AML-193 (cell line): ENCODE measurements around the gene ATP6V0C.

Source experiments
- DNase-seq, 2 experiments: peaks; one replicate each; lab custom pipeline; 2025; lab: John Stamatoyannopoulos, UW

ATP6V0C gene

GRCh38 chr16:2508722-2509400, 4.9 kb upstream of the ATP6V0C start:
- no peak for DNase-seq

DNA sequence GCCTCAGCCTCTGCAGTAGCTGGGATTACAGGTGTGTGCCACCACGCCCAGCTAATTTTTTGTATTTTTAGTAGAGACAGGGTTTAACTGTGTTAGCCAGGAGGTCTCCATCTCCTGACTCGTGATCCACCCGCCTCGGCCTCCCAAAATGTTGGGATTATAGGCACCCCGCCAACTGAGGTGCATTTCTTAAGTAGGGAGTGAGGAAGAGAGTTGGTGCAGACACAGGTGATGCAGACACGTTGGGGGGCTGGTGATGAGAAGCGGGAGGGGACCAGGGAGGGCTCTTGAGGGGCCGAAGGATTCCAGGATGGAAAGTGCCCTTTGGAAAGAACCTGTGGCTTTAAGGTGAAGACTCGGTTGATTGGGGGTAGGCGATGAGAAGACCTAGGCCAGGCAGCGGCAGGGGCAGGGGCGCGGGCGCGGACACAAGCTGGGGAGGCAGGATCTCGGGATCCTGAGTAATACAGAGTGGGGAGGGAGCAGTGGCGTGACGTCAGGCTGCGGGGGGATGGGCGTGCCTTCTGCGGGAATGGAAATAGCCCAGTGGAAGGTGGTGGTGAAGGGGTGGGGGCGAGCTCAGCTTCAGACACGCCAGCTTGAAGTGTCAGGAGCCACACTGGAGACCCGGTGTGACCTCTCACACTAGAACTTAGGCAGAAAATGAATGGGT, 2.5 kb upstream of the ATP6V0C start:
- DNase-seq, result no peak

DNA sequence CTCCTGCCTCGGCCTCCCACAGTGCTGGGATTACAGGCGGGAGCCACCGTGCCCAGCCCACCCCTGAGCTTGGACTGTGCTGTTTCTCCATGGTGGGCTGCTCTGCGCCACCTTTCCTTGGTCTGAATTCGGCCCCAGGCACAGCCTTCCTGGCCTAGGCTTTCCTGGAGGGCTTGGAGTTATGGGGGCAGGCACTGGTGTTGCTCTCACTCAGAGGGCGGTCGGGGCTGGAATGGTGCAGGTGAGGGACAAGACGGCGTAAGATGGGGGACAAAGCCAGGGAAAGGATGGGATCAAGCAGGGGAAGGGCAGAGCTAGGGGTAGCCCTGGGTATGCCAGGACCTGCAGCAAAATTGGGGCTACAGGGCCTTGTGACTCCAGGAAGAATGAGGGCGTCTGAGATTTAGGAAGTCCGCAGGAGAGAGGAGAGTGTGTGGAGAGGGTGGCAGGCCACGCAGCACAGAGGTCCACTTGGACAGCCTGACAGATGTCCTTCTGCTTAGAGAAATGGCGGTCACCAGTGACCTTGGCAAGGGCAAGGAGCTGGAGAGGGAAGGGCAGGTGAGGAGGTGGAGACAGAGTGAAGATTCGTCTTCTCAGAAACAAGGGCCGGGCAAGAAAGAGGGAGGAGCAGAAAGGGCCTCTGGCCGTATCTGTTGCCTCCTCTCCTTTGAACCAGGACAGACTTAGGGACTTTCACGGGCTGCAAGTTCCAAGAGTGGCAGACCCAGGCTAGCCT, 1.6 kb upstream of the ATP6V0C start:
- DNase-seq, result no peak

DNA sequence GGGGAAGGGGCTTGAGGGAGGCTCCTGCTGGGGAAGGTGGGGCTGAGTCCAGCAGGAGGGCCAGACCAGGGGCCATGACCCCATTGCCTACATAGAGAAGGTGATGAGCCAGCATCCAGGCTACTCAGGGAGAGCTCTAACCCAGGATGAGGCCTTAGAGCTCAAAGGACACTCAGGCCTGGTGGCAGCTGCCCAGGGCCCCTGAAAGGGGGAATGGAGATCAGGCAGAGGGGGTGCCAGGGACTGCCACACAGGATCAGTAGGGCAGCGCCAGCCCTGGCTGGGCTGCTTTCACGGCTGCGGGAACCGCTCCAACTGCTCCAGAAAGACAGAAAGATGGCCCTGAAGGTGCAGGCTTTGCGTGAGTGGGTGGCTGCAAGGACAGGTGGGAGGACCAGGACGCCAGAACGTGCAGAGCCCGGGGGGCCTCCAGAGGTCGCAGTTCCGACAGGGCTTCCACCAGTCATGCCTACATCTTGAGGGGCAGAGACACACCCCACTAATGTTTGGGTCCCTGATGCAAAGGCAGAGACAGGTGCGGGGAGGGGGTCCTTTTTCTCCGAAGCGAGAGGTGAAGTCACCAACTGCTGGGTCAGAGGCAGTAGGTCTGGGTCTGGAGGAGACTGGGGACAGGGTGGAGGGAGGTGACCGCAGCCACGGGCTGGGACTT, 882 bp upstream of the ATP6V0C start:
- no peak for DNase-seq

- DNase-seq, result no peak
Measured at GRCh38 chr16:2514333-2515179, 804 bp downstream of the ATP6V0C start.

DNA sequence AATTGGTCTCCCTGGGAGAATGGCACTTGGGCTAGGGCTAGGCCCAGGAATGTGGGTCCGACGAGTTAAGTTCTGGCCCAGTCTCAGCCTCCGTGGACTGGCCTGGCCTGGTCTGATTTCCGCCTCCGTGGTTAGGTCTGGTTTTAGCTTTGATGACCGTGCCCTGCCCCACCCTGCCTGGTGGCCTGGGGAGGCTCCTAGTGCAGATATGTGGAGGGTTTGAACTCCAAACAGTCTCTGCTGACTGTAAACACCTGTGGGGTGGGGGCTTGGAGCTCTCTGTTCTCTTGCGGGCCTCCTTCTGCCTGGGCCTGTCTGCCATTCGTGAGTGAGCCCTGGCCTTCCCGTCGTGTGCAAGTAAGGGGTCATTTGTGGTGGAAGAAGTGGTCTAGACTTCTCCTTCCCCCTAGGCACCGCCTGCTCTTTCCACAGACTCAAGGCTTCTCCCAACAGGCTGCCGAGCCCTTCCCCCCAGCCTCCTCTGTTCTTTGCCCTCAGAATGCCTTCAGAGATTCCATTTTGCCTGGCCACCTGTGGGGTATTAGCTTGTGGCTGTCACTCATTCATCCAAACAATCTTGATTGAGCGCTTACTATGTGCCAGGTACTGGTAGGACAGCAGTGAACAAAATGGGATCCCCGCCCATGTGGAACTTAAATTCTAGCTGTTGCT, 1.6 kb downstream of the ATP6V0C start:
- DNase-seq, result peak; percentile 25 to 41

GRCh38 chr16:2516391-2517240, 2.9 kb downstream of the ATP6V0C start:
- DNase-seq, result peak; percentile 82 to 86

- DNase-seq, result no peak
Measured at GRCh38 chr16:2517954-2518605, 4.3 kb downstream of the ATP6V0C start.

- no peak for DNase-seq
Measured at GRCh38 chr16:2518823-2519710, 5.3 kb downstream of the ATP6V0C start.

- no peak for DNase-seq
Measured at GRCh38 chr16:2519711-2520080, 5.9 kb downstream of the ATP6V0C start.

- peak; percentile 49 to 58 for DNase-seq
Measured at GRCh38 chr16:2520097-2520783, 6.5 kb downstream of the ATP6V0C start, which contains the start of gene AMDHD2. Gene AMDHD2, plus strand, starts transcription at chr16:2520371. Its CDS starts 88 bp downstream, at chr16:2520459.

DNA sequence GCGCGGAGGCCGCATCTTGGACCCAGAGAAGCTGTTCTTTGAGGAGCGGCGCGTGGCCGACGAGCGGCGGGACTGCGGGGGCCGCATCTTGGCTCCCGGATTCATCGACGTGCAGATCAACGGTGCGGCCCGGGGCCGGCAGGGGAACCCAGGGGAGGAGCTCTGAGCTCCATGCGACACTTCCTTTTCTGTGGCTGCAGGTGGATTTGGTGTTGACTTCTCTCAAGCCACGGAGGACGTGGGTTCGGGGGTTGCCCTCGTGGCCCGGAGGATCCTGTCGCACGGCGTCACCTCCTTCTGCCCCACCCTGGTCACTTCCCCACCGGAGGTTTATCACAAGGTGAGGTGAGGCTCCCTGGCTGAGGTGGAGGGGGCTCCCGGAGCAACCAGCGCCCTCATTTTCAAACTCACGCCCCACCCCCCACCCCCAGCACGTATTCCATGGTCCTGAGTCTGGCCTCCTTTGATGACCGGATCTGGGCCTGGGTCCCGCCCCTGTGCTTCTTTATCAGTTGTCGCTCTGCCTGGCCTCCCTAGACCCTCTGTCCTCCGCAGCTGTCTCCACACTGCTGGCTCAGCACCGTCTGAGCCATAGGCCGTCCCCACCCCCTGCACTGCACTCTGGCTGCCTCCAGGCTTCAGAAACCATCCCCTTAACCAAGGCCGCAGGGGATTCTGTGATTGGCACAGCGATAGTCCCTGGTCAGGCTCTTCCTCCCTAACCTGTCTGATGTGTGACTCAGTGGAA, 7.2 kb downstream of the ATP6V0C start:
- DNase-seq, result no peak

GRCh38 chr16:2523801-2524231, 10.1 kb downstream of the ATP6V0C start:
- DNase-seq, result no peak

DNA sequence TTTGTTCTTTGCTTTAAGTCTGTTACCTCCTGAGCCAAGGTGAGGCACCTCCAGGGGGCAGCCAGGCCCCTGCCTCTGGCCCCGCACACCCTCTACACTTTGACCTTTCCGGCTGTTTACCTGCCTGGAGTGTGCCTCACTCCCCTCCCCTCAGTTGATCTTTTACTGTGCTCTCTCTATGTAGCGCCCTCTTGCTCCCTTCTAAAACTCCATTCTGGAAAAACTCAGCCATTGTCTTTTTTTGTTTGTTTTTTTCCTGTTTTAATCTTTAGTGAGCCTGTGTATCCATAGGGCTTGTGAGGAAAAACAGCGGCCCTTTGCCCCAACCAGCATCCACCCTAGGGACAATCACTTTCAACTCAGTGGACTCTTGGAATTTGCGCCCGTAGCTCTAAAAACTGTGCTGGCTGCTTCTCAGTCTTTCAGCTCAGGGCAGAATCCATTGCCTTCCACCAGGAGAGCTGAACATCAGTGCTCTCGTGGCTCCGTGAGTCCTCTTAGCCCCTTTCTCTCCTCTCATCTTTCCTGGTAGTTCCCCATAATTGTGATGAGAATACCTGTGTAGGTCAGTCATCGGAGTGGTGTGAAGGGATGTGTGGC, 10.7 kb downstream of the ATP6V0C start:
- DNase-seq, result no peak

DNA sequence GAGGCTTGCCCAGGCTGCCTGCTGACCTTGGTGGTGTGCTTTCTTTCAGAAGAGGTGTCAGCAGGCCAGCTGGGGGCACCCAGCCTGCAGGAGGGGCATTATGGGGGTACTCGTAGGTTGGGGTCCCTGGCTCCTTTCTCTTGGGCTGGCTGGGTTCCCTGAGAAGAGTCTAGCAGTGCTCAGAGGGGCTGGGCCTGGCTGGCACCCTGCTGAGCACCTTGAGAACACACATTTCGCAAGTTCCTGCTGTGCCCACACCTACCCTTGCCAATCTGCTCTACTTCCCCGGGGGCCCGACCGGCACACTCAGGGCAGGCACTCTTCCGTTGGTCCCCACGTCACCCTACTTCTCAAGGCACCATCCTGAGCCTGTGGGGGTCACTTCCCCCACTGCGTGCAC, 12.4 kb downstream of the ATP6V0C start:
- DNase-seq, result no peak

DNA sequence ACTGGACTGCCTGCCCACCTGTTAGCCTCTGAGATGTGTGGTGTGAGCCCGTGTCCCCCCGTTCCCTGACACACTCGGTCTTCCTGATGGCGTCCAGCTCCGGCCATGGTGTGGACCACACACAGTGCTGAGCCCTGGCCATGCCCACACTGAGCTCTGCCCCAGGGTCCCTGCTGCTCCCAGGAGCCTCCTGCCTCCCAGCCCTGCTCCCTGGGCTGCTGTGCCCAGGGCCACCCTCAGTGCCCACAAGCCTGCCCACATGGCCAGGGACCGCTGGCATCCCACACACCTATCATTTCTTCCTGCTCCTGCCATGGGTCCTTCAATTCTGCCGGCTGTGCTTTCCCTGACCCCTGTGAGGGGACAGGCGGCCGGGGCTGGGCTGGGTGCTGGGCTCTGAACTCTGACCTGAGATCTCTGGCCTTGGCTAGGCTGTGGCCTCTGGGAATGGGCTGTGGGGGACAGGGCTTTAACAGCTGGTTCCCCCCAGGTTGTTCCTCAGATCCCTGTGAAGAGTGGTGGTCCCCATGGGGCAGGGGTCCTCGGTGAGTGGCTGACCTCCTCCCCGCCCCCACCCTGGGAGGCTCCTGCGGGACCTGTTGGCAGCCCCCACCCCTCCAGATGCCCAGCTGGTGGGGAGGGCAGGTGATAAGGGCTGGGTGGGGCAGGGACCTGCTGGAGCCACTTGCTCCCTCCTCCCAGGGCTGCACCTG, 13.5 kb downstream of the ATP6V0C start:
- no peak for DNase-seq
